ENCODE data around the gene MRS2. TPM values are rescaled to one million over a fixed set of nuclear protein-coding genes. Genes with fewer than 3 reads are reported as not detected.

MRS2 gene
- total RNA-seq, 1 donor from 2014 or later: 24.8 TPM

DNA sequence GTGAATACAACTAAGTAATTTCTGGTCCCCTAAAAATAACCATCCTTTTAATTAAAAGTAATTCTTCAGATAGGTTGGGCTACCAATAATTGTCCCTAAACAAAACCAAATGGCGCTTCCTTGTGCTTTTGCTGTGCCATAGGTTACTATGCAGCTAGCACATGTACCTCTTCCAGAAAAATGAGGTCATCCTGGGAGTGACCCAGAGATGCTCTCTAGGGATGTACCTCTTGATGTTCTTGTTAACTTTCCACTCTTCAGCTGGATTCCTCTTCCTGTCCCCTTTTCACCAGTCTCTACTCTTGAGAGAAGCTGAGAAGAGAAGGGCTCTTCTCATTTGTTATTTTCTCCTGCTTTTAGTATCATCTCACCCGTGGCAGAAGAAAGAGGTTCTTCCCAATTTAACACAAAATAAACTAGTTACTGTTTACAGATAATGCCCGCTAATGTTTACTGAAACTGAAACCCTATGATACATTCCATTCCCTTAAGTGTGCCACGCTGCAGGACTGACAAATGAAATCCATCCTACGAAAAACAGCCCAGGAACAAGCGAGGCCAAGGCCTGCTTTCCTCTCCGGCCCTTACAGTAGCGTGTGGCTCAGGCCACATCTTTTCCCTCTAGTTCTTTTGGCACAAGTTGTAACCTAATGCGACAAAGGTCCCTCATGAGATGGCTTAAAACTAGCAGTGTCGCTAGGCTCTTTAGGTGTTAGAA is 24.2 kb downstream of the MRS2 start:
- no peaks in the 10 kb centered on the region for H3K36me3 Mint-ChIP-seq (ENCODE audit: low read depth, unreplicated experiment)
- H3K9me3 Mint-ChIP-seq (ENCODE audit: unreplicated experiment): no peaks in the 10 kb centered on the region
- H3K27me3 Mint-ChIP-seq (ENCODE audit: unreplicated experiment): no peaks in the 10 kb centered on the region
- H3K27ac Mint-ChIP-seq (ENCODE audit: unreplicated experiment): no peak overlapping the region
- no peak overlapping the region for H3K4me3 Mint-ChIP-seq (ENCODE audit: unreplicated experiment)
- peaks cover 12% of the 10 kb centered on the region for H3K4me1 Mint-ChIP-seq (ENCODE audit: unreplicated experiment)
- no peak for DNase-seq (ENCODE audit: low spot score)
- no peak for TF ChIP-seq CTCF (IDR thresholded peaks at IDR 0.05; ENCODE audit: unreplicated experiment)

GRCh38 chr6:24428615-24429014 is 25.9 kb downstream of the MRS2 start:
- Mint-ChIP-seq H3K4me3 (ENCODE audit: unreplicated experiment) (no peak overlapping the region), H3K27me3 (ENCODE audit: unreplicated experiment) (no peaks in the 10 kb centered on the region), H3K36me3 (ENCODE audit: low read depth, unreplicated experiment) (no peaks in the 10 kb centered on the region), H3K4me1 (ENCODE audit: unreplicated experiment) (peaks cover 12% of the 10 kb centered on the region), H3K9me3 (ENCODE audit: unreplicated experiment) (no peaks in the 10 kb centered on the region), H3K27ac (ENCODE audit: unreplicated experiment) (peak overlapping the region; percentile 61)
- DNase-seq (ENCODE audit: low spot score): no peak
- no peak for TF ChIP-seq CTCF (IDR thresholded peaks at IDR 0.05; ENCODE audit: unreplicated experiment)

DNA sequence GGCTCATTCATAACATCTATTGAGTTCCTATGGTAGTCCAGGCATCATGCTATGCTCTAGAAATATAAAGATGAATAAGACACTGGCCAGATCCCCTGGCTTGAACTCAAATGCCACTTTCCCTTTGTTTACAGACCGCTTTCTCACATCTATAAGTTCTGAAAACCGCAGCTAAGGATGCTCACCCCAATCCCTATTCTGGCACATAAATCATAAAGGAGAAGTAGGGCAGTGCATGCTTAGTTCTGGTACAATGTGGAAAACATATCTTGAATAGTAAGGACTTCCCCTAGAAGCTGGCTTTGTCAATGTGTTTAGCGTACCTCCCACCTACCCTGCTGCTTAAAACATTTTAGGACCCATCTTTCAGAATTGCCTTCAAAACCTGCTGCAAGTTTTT is 26.4 kb downstream of the MRS2 start:
- no peaks in the 10 kb centered on the region for H3K9me3 Mint-ChIP-seq (ENCODE audit: unreplicated experiment)
- no peak for DNase-seq (ENCODE audit: low spot score)
- H3K27me3 Mint-ChIP-seq (ENCODE audit: unreplicated experiment): no peaks in the 10 kb centered on the region
- TF ChIP-seq CTCF (IDR thresholded peaks at IDR 0.05; ENCODE audit: unreplicated experiment): no peak
- H3K4me1 Mint-ChIP-seq (ENCODE audit: unreplicated experiment): peaks cover 12% of the 10 kb centered on the region
- no peaks in the 10 kb centered on the region for H3K36me3 Mint-ChIP-seq (ENCODE audit: low read depth, unreplicated experiment)
- H3K27ac Mint-ChIP-seq (ENCODE audit: unreplicated experiment): no peak overlapping the region
- H3K4me3 Mint-ChIP-seq (ENCODE audit: unreplicated experiment): no peak overlapping the region

DNA sequence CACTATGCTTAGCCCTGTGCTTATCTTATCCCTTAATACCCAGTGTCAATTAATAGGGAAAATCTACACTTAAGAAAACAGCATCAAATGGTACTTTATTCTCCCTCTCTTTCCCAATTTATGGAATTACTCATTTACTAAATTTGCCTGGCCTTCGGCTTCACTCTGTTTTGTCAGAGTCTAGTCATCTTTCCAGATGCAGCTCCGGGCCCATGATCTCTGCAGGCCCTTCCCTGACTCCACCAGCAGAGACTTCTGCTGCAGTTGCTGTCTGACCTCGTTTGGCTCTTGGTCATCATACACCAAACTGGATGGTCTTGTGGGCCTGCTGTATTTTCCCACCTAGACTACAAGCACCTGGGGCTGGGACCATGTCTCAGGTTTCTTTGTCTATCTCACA is 27.4 kb downstream of the MRS2 start:
- Mint-ChIP-seq H3K4me3 (ENCODE audit: unreplicated experiment) (no peak overlapping the region), H3K36me3 (ENCODE audit: low read depth, unreplicated experiment) (no peaks in the 10 kb centered on the region), H3K27me3 (ENCODE audit: unreplicated experiment) (no peaks in the 10 kb centered on the region), H3K4me1 (ENCODE audit: unreplicated experiment) (peaks cover 12% of the 10 kb centered on the region), H3K27ac (ENCODE audit: unreplicated experiment) (no peak overlapping the region), H3K9me3 (ENCODE audit: unreplicated experiment) (no peaks in the 10 kb centered on the region)
- no peak for DNase-seq (ENCODE audit: low spot score)
- TF ChIP-seq CTCF (IDR thresholded peaks at IDR 0.05; ENCODE audit: unreplicated experiment): no peak

- no peaks in the 10 kb centered on the region for H3K27me3 Mint-ChIP-seq (ENCODE audit: unreplicated experiment)
- no peaks in the 10 kb centered on the region for H3K36me3 Mint-ChIP-seq (ENCODE audit: low read depth, unreplicated experiment)
- no peak overlapping the region for H3K4me3 Mint-ChIP-seq (ENCODE audit: unreplicated experiment)
- TF ChIP-seq CTCF (IDR thresholded peaks at IDR 0.05; ENCODE audit: unreplicated experiment): peak; percentile 94
- peaks cover 12% of the 10 kb centered on the region for H3K4me1 Mint-ChIP-seq (ENCODE audit: unreplicated experiment)
- DNase-seq (ENCODE audit: low spot score): peak; percentile 50
- H3K9me3 Mint-ChIP-seq (ENCODE audit: unreplicated experiment): no peaks in the 10 kb centered on the region
- H3K27ac Mint-ChIP-seq (ENCODE audit: unreplicated experiment): no peak overlapping the region
Measured at GRCh38 chr6:24431045-24431451, 28.3 kb downstream of the MRS2 start.

Data from endothelial cell (in vitro differentiated cells).